Transverse colon (tissue), 4 donors: ENCODE measurements around the gene JDP2. TPM values are rescaled to one million over a fixed set of nuclear protein-coding genes. Genes with fewer than 3 reads are reported as not detected.

Source experiments
- DNase-seq: peaks from one replicate; pipeline ENCODE4 v3.0.0-alpha.2; 2019
- H3K27ac ChIP-seq, 4 donors: fragments of 200-600 bp; sonication (generic); 2 replicates each; pipeline ENCODE4 v1.5.1; 2016 to 2018; ENCODE audit warnings: inconsistent platforms in 4 of 4
- H3K27me3 ChIP-seq: fragments of 200-600 bp; sonication (generic); 2 replicates; pipeline ENCODE4 v1.5.1; 2017; ENCODE audit warnings: inconsistent platforms
- H3K36me3 ChIP-seq, 4 donors: fragments of 200-600 bp; sonication (generic); 2 replicates each; pipeline ENCODE4 v1.5.1; 2017 to 2019; ENCODE audit warnings: inconsistent platforms in 4 of 4
- H3K4me1 ChIP-seq, 4 donors: fragments of 200-600 bp; sonication (generic); 2 replicates each; pipeline ENCODE4 v1.5.1; 2017 to 2020; ENCODE audit warnings: inconsistent platforms in 4 of 4
- H3K4me3 ChIP-seq, 4 donors: fragments of 200-600 bp; sonication (generic); 1 replicate in 1 of 4; 2 replicates in 3 of 4; pipeline versions ENCODE4 v1.5.1 to v1.6.1; 2017 to 2019; ENCODE audit warnings: inconsistent platforms in 4 of 4
- H3K9me3 ChIP-seq, 2 donors: fragments of 200-600 bp; sonication (generic); 2 replicates each; pipeline ENCODE4 v1.5.1; 2017 to 2019; ENCODE audit warnings: inconsistent platforms in 2 of 2
- CTCF ChIP-seq, 5 experiments: fragments of 200-600 bp in 3 of 5; fragments of 450-650 bp in 2 of 5; sonication (generic) in 3 of 5; IDR thresholded peaks; 1 replicate in 2 of 5; 2 replicates in 3 of 5; pipeline ENCODE4 v1.5.1; 2016 to 2017; ENCODE audit warnings: antibody characterized with exemption in 5 of 5, inconsistent platforms in 3 of 5, mild to moderate bottlenecking in 2 of 5, moderate library complexity in 1 of 5
- EP300 ChIP-seq: sonication (generic); formaldehyde crosslinking; IDR thresholded peaks from one replicate; pipeline ENCODE4 v1.6.1; 2017; ENCODE audit warnings: antibody characterized with exemption, low read depth
- POLR2A ChIP-seq: fragments of 450-650 bp; IDR thresholded peaks from one replicate; pipeline ENCODE4 v1.6.1; 2016; ENCODE audit warnings: antibody characterized with exemption, mild to moderate bottlenecking, moderate library complexity
- POLR2AphosphoS5 ChIP-seq, 3 donors: sonication (generic); formaldehyde crosslinking; IDR thresholded peaks; one replicate each; pipeline ENCODE4 v1.6.1; 2016; ENCODE audit warnings: antibody characterized with exemption in 3 of 3
- WGBS, 2 donors: methylation state at CpG; one replicate each; pipeline ENCODE4 v1.1.5; 2018; ENCODE audit warnings: low coverage in 1 of 2; 5-methylcytosine and 5-hydroxymethylcytosine counted together
- in situ Hi-C, 4 donors: fragments of 200-750 bp; cut with MboI; loops; one replicate each; pipeline versions ENCODE4 v1.15.0 to v1.15.1; 2017; ENCODE audit warnings: low sequenced_read_pairs in 3 of 4, low pct_ligation_motif_present in 1 of 4, low pct_unique_long_range_greater_than_20kb in 1 of 4
- intact Hi-C: fragments of 100-400 bp; cut with DNase I; formaldehyde crosslinking; loops from one replicate; pipeline ENCODE4 v1.15.1; 2023; ENCODE audit warnings: low total_unique reads
- total RNA-seq, 4 donors: library from RNA; depleted of rRNA; stranded (reverse); fragments of >200 nt; gene quantifications; one replicate each; pipeline ENCODE4 v1.1.0, GENCODE V29; 2016

JDP2 gene
- total RNA-seq, 4 donors from 2014 or later: 49.2 to 108 (median 57.8) TPM

GRCh38 chr14:75461755-75462349 is 34.0 kb downstream of the JDP2 start:
- in situ Hi-C loops (no loop called here), intact Hi-C loops (no loop called here)
- Histone ChIP-seq H3K4me3 (no peak overlapping the region), H3K9me3 (no peaks in the 10 kb centered on the region), H3K27ac (peak overlapping the region in 1 of 4 donors; percentile 26), H3K27me3 (no peaks in the 10 kb centered on the region), H3K36me3 (peaks cover 0 to 7% (median 2%) of the 10 kb centered on the region in 4 donors), H3K4me1 (peaks cover 14 to 49% (median 15%) of the 10 kb centered on the region in 4 donors)
- WGBS, 2 donors: 72 to 100% methylated on average over 1 to 2 of the region's 2 CpGs
- TF ChIP-seq EP300: no peak
- TF ChIP-seq POLR2A: no peak
- TF ChIP-seq POLR2AphosphoS5 (IDR thresholded peaks at IDR 0.05): no peak
- TF ChIP-seq CTCF (IDR thresholded peaks at IDR 0.05): no peak
- DNase-seq: no peak

GRCh38 chr14:75464626-75465025 is 36.8 kb downstream of the JDP2 start:
- in situ Hi-C loops: no loop called here
- DNase-seq: no peak
- 93 to 100% methylated on average over 1 to 6 of the region's 6 CpGs for WGBS, 2 donors

GRCh38 chr14:75467763-75468162 is 39.9 kb downstream of the JDP2 start:
- Histone ChIP-seq H3K4me1 (peaks cover 19 to 35% (median 24%) of the 10 kb centered on the region in 4 donors), H3K36me3 (peaks cover 0 to 5% (median 0%) of the 10 kb centered on the region in 4 donors), H3K27ac (peak overlapping the region in 2 of 4 donors; percentile 21 to 82), H3K27me3 (no peaks in the 10 kb centered on the region), H3K9me3 (no peaks in the 10 kb centered on the region), H3K4me3 (no peak overlapping the region)
- 85 to 97% methylated on average over 4 to 11 of the region's 11 CpGs for WGBS, 2 donors
- in situ Hi-C loops: no loop called here
- DNase-seq: no peak
- intact Hi-C loops: no loop called here
- TF ChIP-seq POLR2A: no peak
- no peak for TF ChIP-seq POLR2AphosphoS5 (IDR thresholded peaks at IDR 0.05)
- no peak for TF ChIP-seq CTCF (IDR thresholded peaks at IDR 0.05)
- no peak for TF ChIP-seq EP300

More at GRCh38 chr14:75464626-75465025, 36.8 kb downstream of the JDP2 start:
- intact Hi-C loops: no loop called here
- Histone ChIP-seq H3K4me1 (peaks cover 11 to 33% (median 14%) of the 10 kb centered on the region in 4 donors), H3K27me3 (no peaks in the 10 kb centered on the region), H3K27ac (peak overlapping the region in 1 of 4 donors; percentile 17), H3K36me3 (peaks cover 0 to 7% (median 2%) of the 10 kb centered on the region in 4 donors), H3K4me3 (no peak overlapping the region), H3K9me3 (no peaks in the 10 kb centered on the region)
- TF ChIP-seq CTCF (IDR thresholded peaks at IDR 0.05): no peak
- TF ChIP-seq POLR2AphosphoS5 (IDR thresholded peaks at IDR 0.05): no peak
- no peak for TF ChIP-seq POLR2A
- TF ChIP-seq EP300: no peak

- in situ Hi-C loops (no loop called here), intact Hi-C loops (no loop called here)
- Histone ChIP-seq H3K36me3 (peaks cover 0 to 5% (median 0%) of the 10 kb centered on the region in 4 donors), H3K27me3 (no peaks in the 10 kb centered on the region), H3K4me1 (peaks cover 19 to 35% (median 24%) of the 10 kb centered on the region in 4 donors), H3K9me3 (no peaks in the 10 kb centered on the region), H3K4me3 (no peak overlapping the region), H3K27ac (peak overlapping the region; percentile 76 to 83 (median 80))
- TF ChIP-seq POLR2AphosphoS5 (IDR thresholded peaks at IDR 0.05) (no peak), CTCF (IDR thresholded peaks at IDR 0.05) (no peak)
- DNase-seq: no peak
- 82 to 86% methylated on average over 6 to 16 of the region's 16 CpGs for WGBS, 2 donors
These were observed 41.3 kb downstream of the JDP2 start for GRCh38 chr14:75469164-75469563.
